BJ (cell line): ENCODE results near the gene C4orf36. TPM values are rescaled to one million over a fixed set of nuclear protein-coding genes. Genes with fewer than 3 reads are reported as not detected.
A peak's percentile ranks its signal among the peaks of the same experiment; 100 is the strongest.

ENCODE experiments used
- CTCF ChIA-PET: fragments of 350-600 bp; formaldehyde crosslinking; extraction: SDS; loops from one replicate; lab custom pipeline; 2021; ENCODE audit warnings: antibody characterized with exemption, inconsistent platforms; lab: Yijun Ruan, JAX
- POLR2A ChIA-PET: fragments of 300-600 bp; sonication (Branson Sonifier 250); formaldehyde crosslinking; extraction: SDS; loops from one replicate; lab custom pipeline; 2021; ENCODE audit warnings: antibody characterized with exemption; lab: Charles Lee
- DNase-seq: peaks from one replicate; pipeline ENCODE4 v3.0.0-alpha.2; 2011; ENCODE audit warnings: low read depth
- H3K27me3 ChIP-seq: 2 replicates; pipeline ENCODE4 v1.6.0; 2011; ENCODE audit warnings: low read length; ENCODE audit not compliant: control insufficient read depth, insufficient read depth
- H3K36me3 ChIP-seq: 2 replicates; pipeline ENCODE4 v1.5.1; 2011; ENCODE audit warnings: low read length; ENCODE audit not compliant: control insufficient read depth, insufficient read depth
- H3K4me3 ChIP-seq: 2 replicates; pipeline ENCODE4 v1.5.1; 2011; ENCODE audit warnings: low read depth, mild to moderate bottlenecking, control low read depth, low read length
- polyA plus RNA-seq: library from polyadenylated mRNA; depleted of rRNA; stranded (reverse); fragments of >200 nt; gene quantifications from 2 replicates; pipeline ENCODE4 v1.2.3, GENCODE V29; 2011
- TF ChIP-seq, protein P1 (sequence below): IDR thresholded peaks from 2 replicates; pipeline ENCODE4 v1.5.1; 2011; ENCODE audit warnings: low read depth, mild to moderate bottlenecking, control low read depth, inconsistent platforms, low read length, moderate library complexity; ENCODE audit not compliant: insufficient read depth

Gene C4orf36
- polyA plus RNA-seq, 1 experiment: 3.1 TPM

DNA sequence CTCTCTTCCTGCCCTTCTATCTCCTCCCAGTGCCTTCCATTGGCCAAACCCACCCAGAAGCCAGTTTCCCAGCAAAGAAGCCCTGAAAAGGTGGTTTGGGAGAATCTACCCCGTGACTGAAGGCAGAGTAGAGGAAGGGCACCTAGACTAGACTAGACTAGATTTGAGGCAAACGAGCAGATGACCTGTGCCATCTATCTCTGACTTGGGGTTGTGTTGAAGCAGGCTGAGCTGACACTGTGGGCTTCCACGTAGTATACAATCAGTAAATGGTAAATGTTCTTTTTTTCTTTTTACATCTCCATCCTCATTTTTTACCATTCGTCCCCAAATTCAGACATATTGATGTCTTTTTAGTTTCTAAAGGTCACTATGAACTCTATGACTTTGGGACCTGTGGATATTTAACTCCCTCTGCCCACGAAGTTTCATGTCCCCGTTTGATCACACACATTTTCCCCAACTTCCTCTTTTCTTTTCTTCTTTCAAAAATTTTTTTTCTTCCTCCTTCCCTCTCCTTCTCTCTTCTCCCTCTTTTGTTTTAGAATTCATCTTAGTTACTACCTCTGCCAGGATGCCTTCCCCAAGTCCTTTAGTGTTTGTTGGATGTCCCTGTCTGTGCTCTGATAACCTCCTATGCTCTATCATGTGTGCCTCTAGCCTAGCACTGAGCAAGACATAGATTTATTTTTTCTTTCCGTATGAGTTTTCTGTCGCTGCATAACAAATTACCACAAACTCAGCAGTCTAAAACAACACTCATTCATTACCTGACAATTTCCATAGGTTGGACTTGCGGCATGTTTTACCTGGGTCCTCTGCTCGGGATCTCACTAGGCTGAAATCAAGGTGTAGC lies 36.4 kb upstream of the C4orf36 start:
- Histone ChIP-seq H3K27me3 (no peaks in the 10 kb centered on the region), H3K4me3 (no peak overlapping the region), H3K36me3 (no peaks in the 10 kb centered on the region)
- no peak for DNase-seq
- POLR2A ChIA-PET: no interaction called here
- TF ChIP-seq, protein P1, sequence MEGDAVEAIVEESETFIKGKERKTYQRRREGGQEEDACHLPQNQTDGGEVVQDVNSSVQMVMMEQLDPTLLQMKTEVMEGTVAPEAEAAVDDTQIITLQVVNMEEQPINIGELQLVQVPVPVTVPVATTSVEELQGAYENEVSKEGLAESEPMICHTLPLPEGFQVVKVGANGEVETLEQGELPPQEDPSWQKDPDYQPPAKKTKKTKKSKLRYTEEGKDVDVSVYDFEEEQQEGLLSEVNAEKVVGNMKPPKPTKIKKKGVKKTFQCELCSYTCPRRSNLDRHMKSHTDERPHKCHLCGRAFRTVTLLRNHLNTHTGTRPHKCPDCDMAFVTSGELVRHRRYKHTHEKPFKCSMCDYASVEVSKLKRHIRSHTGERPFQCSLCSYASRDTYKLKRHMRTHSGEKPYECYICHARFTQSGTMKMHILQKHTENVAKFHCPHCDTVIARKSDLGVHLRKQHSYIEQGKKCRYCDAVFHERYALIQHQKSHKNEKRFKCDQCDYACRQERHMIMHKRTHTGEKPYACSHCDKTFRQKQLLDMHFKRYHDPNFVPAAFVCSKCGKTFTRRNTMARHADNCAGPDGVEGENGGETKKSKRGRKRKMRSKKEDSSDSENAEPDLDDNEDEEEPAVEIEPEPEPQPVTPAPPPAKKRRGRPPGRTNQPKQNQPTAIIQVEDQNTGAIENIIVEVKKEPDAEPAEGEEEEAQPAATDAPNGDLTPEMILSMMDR: no peak
- CTCF ChIA-PET: interaction anchor here (0.9 to 1.7 kb wide), 5 partner anchors 32 to 191 kb away, joined by 3 to 4 read pairs (median 3); no protein-coding TSS in a partner anchor

DNA sequence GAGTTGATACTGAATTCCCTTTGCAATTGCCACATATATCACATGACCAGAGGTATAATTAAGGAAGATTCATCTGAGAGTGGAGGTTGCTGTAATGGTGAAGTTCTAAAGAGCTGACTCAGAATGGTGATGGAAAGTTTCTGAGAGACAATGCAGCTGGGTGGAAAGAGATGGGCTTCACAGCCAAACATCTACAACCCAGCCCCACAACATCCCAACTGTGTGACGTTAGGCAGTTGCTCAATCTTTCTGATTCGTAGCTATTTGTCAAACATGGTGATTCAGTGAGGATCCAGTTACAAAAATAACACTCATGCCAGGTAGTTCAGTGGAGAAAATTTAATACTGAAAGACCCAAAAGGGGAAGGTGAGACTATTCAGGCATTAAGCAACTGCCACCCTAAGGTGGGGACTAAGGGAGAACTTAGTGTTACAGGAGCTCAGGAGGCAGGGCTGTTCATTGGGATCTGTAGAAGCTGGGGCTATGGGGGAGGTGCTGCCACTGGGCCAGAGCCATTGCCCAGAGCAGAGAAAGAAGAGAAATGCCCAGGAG lies 35.7 kb upstream of the C4orf36 start:
- no peak overlapping the region for H3K4me3 ChIP-seq
- TF ChIP-seq, protein P1: no peak
- ChIA-PET CTCF (interaction anchor here (0.9 to 1.7 kb wide), 4 partner anchors 33 to 192 kb away, joined by 3 to 4 read pairs (median 3); no protein-coding TSS in a partner anchor), POLR2A (no interaction called here)
- H3K27me3 ChIP-seq: no peaks in the 10 kb centered on the region
- peak; percentile 90 for DNase-seq
- no peaks in the 10 kb centered on the region for H3K36me3 ChIP-seq

GRCh38 chr4:86926435-86927086 lies 34.3 kb upstream of the C4orf36 start:
- CTCF ChIA-PET: no interaction called here
- DNase-seq: no peak
- TF ChIP-seq, protein P1: no peak
- Histone ChIP-seq H3K4me3 (no peak overlapping the region), H3K36me3 (no peaks in the 10 kb centered on the region), H3K27me3 (no peaks in the 10 kb centered on the region)
- POLR2A ChIA-PET: no interaction called here

- H3K27me3 ChIP-seq: no peaks in the 10 kb centered on the region
- no peaks in the 10 kb centered on the region for H3K36me3 ChIP-seq
- H3K4me3 ChIP-seq: no peak overlapping the region
- DNase-seq: no peak
- POLR2A ChIA-PET: no interaction called here
- TF ChIP-seq, protein P1: no peak
- CTCF ChIA-PET: interaction anchor here (1.0 to 3.6 kb wide), 2 partner anchors 167 to 183 kb away, joined by 3 to 52 read pairs; no protein-coding TSS in a partner anchor
Observed at GRCh38 chr4:86924811-86925210, 32.6 kb upstream of the C4orf36 start.
